HG03039 (cell line): ENCODE measurements around the gene USH2A.
A peak's percentile ranks its signal among the peaks of the same experiment; 100 is the strongest.

Source experiments
- ATAC-seq: cut with Tn5 transposase; IDR thresholded peaks from one replicate; pipeline ENCODE4 v1.9.1; 2021; ENCODE audit warnings: mild to moderate bottlenecking, moderate library complexity; ENCODE audit not compliant: unreplicated experiment

Gene USH2A

DNA sequence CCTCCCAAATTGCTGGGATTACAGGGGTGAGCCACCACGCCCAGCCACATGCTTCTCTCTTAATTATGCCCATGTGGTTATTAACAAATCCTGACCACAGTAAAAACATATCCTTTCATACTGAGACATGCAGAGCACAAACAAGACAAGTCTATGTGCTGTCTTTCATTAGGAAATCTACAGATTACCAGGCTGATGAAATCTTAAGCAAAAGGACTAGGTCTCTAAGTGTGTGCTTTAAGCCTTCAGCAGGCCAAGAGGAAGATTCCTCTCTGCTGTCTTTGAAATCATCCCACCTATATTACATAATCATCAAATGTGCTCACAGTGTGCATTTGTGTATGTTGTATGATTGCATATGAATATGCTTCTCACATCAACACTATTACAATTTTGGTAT lies 436.8 kb downstream of the USH2A start:
- no peak for ATAC-seq

DNA sequence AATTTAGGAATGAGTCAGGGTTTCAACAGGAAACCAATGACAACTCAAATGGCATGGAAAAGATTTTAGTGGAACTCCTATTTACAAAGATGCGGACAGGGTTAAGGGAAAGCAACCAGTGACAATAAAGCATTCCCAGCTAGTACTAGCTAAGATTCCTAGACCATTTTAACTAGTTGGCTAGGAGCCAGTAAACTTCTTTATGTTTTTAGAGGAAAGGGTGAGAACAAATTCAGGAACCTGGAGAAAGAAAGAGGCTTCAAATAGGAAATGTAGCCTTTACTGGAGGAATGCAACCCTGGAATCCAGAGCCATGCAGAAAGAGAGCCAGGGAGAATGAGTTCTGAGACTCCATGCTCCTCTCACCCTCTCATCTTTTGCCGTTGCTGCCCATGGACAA lies 439.6 kb downstream of the USH2A start:
- no peak for ATAC-seq

DNA sequence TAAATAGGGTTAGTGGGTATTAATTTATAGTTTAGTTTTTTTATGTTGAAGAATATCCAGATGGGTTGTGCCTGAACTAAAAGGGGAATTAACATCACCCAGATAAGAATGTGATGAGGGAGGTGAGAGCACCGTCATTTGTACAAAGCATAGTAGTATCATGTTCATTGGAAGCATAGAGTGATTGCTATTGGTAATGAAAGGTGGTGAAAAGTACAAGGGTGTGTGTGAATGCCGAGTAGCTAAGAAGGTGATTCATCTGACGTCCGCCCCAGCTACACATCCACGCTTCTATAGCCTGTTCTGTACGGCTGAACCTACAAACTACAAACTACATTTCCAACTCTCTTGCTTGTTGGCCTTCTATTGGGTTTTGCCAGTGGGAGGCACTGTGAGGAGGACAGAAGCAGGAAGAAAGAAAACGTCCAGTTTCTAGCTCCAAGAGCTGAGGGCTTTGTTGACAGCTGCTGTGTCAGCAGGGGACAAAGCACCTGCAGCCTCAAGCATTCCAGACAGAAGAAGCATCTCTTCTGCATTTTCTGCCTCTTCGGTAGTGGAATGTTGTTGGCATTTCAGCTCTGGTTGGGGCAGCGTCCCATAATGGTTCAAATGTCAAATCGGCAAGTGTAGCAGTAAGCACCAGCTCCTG lies 451.3 kb downstream of the USH2A start:
- ATAC-seq = no peak

DNA sequence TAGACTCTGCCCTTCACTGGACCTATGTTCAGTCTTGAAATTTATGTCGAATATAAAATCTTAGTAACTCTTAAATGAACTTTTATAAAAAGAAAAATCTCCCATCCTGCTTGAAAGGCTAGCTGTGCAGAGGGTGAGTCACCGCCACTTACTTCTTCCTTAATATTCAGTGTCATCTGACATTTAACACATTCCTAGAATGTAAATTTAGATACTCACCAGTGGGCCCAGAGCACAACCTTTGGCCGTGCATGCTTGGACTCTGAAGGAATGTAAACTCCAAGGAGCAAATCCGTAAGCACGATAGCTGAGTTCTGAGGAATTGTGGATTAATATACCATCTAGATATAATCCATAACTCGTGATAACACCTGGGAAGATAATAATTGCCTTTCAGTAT lies 452.8 kb downstream of the USH2A start:
- ATAC-seq = no peak

DNA sequence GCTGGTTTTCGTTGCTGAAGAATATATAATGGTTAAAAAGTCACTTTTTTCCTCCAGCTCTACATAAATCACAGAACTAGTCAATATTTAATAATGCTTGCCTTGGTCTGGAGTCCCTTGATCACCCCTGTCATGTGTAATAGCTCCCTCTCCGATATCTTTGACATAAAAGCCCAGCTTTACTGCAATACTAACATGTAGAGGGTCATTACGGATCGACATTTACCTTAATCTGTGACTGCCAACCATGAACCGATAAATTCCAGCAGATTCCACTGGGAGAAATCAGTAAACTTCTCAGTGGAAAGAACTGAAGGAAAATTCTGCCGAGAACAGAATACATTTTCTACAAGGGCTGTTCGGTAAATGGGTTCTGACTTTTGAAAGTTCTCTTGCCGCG lies 459.6 kb downstream of the USH2A start:
- ATAC-seq = no peak

DNA sequence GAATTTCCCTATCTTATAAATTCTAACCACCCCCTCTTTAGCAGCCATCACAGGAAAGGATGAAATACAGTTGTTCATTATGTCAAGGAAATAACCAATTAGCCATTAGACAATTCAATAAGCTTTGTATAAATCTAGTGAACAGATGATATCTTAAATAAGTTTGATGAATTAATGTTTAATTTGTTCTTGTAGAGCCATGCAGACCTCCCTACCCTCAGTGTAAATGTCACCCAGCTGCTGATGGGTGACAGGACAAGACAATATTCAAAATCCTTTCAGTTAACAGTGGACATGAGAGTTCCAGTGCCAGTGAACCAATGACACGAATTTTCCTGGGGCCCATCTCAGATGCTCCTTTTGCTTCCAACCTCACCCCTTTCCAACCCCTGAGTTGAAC lies 460.2 kb downstream of the USH2A start:
- no peak for ATAC-seq

DNA sequence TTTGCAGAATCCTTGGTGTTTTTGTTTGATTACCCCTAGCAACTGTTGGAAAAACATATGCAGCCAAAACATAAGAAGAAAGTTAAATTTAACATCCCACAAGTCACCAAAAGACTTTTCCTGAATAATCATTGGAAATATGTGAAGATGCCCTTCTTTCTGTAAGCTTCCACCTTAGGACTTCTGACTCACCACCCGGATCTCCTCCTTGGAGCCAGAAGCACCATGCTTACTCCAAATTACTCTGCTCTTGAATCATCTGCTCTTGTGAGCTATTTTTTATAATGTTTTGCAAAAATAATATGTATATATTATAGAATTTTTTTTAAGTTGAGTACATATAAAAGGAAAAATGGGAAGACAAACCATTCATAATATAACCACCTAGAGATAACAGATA lies 464.4 kb downstream of the USH2A start:
- no peak for ATAC-seq

DNA sequence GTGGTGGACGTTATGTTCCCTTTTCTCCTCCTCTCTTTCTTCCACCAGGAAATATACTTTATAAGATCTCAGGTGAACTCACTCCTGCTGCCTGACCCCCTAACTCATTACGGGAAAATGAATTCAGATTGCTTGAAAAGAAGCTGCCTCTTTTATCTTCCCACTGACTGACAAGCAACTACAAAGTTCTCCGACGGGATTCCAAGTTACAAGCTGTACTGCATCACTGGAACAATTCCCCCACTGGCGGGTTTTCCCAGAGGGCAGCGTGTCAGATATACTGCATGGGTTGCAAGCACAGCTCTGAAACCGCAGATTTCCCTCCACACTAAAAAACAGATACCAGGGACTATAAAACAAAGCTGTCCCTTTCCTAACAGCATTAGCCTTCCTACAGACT lies 465.6 kb downstream of the USH2A start:
- no peak for ATAC-seq

DNA sequence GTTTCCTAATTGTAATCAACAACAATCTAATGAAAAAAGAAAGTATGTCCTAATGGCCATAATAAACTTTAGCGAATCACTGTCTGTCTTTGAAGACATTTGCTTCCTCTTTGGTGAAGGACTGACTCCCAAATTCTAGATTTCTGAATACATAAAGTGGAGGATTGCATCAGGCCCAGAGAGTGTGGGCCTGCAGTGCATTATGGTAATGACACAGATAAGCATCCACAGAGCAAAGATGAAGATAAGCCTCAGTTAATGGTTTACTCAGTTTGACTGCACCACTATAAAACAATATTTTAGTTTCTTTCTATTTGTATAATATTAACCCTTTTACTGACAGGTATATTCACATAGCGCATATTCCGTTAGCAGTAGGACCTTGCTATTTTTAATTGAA lies 490.7 kb downstream of the USH2A start:
- ATAC-seq = no peak

DNA sequence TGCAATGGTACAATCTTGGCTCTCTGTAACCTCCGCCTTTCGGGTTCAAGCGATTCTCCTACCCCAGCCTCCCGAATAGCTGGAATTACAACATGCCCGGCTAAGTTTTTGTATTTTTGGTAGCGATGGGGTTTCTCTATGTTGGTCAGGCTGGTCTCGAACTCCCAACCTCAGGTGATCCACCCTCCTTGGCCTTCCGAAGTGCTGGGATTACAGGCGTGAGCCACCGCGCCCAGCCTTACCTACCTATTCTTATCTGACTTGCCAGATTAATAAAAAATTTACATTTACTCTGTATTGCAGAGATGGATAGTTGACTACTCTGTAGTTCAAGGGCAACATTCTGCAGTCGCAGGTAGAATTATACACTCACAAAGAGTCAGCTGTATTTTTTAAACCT lies 496.6 kb downstream of the USH2A start:
- no peak for ATAC-seq

DNA sequence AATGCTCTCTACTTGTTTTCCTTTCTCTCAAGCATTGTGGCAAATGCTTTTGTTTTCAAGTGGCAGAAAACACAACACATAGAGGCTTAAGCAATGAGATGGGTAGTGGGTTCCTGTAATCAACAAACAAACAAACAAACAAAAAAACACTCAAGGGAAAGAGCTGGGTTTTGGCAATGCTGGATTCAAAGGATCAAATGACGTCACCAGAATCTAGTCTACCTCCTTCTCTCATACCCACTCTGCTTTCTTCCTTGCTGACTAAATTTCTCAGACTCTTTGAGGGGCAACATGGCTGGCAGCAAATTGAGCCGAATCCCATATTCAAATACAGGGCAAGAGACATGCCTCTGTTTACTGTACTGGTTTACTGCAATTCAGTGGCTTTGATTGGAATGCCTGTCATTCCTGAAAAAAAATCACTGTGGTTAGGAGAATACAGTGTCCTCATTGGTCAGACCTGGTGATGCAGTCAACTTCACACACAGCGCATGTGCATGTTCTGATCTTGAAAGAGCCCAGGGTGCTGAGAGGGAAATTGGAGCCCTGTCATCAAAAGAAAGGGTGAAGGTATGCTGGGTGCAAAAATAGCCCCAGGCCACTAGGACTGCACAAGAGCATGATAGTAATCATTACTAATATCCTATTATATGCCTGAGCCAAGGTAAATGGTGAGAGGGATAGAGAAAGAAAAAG lies 500.0 kb downstream of the USH2A start:
- no peak for ATAC-seq

DNA sequence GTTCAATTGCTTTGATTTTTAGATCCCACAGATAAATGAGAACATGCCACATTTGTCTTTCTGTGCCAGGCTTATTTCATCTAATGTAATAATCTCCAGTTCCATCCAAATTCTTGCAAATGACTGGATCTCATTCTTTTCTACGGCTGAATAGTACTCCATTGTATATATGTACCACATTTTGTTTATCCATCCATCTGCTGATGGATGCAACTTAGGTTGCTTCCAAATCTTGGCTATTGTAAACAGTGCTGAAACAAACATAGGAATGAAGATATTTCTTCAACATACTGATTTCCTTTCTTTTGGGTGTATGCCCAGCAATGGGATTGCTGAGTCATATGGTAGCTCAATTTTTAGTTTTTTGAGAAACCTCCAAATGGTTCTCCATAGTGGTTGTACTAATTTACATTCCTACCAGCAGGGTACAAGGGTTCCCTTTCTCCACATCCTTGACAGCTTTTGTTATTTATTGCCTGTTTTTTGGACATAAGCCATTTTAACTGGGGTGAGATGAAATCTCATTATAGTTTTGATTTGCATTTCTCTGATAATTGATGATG lies 511.8 kb downstream of the USH2A start:
- no peak for ATAC-seq

DNA sequence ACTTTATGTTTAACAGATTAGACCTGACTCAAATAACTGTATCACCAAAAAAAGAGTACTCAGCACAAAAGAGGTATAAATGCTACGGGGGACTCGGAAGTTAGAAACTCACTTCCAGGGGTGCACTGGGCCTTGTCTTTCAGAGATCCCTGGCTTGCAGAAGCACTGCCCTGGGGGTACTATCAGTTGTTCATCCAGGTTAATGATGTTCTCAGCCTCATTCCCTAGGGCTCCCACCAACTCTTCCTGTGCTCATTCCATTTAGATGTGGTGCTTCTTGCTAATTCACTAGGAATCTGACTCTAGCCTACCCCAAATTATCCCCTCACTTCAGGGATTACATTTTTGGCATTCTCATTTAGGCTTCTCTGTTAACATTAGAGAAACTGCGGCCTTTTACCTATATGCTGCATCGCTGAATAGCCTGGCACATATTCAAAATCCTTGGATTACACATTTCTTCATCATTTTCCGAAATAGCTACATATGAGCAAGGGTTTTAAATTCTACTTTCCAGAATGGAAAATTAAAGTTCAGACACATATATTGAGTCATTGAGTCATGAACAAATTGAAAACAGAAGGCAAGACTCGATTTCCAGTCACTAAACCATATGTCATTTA lies 517.6 kb downstream of the USH2A start:
- no peak for ATAC-seq

DNA sequence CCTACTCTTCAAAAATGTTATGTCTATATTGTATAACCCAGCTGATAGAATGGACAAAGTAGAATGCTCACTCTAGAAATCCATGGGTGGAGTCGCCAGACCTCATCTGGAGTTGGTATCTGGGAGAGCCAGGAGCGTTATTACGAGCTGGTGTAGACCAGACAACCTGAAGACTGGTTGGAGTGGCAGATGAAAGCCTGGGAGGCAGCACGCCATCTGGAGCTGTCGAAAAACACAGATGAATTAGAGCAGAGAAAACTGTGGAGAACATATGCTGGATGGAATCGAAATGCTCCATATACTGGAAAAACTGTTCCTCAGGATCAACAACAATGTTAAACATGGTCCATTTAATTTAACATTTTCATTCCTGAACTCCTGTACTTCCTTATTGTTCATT lies 522.6 kb downstream of the USH2A start:
- ATAC-seq = no peak

DNA sequence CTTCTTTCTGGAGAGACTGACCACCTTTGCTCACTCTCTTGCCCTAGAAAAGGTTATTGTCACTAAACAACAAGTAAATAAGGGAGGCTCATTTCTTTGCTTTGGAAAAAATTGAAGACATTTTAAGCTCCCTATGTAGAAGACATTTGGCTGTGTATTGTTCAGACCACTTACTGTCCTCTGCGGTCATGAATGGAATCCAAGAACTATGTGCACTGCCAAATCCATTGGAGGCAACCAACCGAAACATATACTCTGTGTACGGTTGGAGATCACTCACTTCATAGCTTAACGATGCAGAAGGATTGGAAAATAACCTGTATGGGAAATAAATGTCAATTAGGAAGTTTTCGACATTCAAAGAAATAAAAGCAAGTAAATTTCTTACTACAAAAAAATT lies 523.3 kb downstream of the USH2A start:
- ATAC-seq = no peak

DNA sequence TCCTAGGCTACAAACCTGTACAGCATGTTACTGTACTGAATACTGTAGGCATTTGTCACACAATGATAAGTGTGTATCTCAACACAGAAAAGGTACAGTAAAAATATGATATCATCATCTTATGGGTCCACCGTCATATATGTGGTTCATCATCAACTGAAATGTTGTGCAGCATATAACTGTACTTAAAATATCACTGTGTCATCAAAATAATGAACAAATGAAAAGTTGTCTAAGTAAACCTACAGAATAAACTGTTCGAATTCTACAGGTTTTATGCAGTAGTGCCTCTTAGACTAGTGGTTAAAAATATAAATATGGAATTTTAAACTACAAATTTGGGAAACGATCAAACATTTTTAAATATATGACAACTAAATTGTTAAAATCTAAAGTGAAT lies 527.4 kb downstream of the USH2A start:
- no peak for ATAC-seq

DNA sequence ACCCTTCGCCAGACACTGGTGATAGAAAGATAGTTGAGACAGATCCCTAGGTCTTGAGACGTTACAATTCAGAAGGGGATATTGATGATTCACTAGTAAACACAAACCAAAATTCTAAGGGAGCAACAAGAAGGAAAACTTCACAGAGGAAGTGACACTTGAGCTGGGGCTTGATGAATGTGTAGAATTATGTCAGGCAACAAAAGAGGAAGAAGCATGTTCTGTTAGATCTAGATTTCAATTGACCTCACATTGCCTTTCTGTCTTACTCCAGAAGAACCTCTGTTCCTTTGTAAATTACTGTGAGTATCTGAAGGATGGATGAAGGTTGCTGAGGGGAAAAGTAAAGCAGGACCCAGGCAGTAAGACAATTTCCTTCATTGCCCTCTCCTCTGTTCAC lies 528.0 kb downstream of the USH2A start:
- ATAC-seq = no peak

DNA sequence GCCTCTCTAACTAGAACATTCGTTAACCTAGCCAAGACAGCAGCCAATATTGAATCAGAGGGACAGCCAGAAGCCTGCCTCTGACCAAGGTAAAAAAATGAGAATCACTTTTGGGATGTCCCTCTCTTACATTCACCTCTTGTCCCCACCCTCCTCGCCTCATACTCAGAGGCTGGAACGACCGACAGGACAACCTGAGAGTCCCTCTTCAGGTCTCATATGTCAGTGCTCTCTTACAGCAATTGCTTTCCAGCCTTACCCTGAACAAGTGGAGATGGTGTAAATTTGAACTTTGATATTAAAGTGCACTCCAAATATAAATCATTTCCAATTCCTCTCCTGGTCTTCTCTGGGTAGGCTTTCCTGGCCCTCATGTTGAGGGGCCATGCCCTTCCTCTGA lies 528.6 kb downstream of the USH2A start:
- no peak for ATAC-seq

DNA sequence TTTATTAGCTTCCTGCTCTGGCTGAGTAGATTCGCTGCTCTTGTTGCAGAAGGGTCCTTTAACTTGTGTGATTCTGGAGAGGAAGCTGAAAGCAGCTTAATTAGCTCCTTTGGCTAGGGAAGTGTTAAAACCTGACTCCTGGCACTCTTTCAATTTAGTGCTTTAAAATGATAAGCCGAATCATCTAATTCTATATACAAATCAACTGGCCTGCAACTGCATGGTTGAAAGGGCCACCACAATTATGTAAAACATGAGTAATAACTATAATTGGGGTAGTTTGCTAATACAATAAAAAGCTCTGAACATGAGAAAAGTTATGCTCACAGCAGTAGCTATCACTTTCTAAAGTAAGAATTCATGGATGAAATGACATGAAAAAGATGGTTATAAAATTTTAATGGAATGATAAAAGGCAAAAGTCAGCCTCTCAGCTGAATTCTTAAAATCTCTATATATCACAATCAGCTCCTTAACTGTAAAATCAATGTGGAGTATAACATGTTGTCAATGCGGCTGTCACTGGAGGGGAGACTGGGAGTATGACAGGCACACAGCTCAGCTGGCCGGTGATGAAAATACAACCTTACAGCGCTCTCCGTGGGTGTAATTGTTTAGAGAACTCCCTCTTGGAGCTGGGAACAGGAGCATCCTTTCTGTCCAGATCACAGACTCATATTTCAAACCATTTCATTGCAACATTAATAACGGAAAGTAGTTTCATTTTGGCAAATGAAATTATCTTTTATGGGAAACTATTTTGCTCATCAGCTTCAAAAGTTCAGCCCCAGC lies 531.8 kb downstream of the USH2A start:
- no peak for ATAC-seq

DNA sequence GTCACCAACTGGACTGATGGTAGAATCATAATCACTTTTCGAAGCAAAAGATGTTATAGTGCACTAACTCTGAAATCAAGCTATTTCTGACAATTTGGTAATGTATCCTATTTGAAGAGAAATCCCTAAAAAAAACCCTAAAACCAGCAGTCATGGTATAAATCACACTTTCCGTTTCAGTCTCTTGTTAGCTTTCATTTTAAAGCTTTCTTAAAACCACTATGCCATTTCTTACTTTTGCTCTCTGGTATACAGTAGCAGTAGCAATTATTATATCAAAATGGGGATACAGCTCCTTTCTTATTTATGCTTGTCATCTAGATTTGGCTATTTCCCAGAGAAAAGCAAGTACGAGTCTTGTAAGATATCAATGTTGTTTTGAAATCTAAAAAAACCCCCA lies 532.8 kb downstream of the USH2A start:
- peak; percentile 57 for ATAC-seq

DNA sequence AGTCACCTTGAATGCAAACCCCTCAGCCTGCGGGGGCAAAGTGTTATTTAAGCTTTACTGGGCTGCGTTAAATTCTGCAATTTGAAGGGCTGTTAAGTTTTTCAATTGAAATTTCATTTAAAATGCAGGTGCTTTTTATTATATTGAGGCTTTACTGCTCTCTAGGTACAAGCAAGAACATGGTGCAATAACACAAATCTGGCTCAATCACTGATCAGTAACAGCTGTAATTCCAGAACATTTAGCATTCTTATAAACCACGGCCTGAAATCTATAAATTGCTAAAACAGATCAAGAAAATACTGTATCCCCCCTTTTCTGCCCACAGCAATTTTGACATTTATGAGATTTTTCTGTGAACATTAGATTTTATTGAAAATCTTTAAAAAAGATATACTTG lies 533.4 kb downstream of the USH2A start:
- no peak for ATAC-seq
